CD4-positive, alpha-beta T cell treated with Interleukin-21 for 1 hour (primary cell): ENCODE results near the gene SEMA4D.

Experiments used
- DNase-seq: peaks from one replicate; pipeline ENCODE4 v3.0.0-alpha.2; 2020

The SEMA4D gene

DNA sequence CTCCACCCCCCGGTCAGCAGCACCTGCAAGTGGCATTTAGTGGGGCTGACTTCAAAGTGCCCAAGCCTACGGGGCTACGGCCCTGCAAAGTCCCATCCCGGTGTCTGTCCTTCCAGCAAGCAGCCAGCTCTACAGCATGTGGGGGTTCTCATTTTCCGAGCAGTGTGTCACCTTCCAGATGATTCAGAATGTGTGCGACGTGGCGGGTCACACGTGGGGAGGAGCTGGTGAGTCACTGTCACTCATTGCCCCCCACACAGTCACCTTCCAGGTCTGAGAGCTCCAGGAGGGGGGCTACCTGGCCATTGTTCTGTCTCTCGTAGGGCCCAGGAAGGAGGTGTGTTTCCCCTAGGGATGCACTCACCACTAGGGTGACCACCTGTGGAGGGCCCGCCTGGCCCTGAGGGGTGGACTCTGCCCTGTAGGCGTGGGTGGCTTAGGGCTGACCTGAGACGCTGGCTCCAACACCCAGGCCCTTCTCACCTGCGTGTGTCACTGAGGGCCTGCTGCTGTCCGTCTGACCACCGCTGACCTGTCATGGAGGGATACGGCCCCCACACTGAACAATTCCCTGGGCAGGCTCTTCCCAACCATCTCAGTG, 70.2 kb downstream of the SEMA4D start:
- DNase-seq, result peak; percentile 58

DNA sequence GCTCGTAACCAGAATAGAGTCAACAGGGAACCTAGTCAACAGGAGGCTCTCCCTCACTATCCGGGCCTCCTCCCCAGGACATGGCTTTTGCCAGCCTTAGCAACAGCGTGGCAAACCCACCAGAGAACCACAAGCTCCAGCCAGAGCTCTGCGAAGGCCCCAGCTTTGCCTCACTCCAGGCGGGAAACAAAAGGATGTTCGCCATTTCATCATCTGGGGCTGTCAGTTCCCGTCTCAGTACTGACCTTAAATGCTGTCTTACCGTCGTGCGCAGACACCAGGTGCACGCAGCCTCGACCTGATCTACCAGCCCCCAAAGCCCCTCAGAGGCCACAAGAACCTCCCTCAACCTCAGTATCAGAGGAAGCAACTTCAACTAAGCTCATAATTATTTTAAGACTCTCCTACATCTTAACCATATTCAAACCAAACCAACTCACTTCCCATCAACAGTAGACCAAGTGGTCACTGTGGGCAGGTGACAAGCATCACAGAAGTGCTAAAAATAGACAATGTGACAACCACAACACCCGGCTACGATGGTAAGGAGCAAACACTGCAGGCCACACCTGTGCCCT, 71.4 kb downstream of the SEMA4D start:
- DNase-seq, result peak; percentile 72

DNA sequence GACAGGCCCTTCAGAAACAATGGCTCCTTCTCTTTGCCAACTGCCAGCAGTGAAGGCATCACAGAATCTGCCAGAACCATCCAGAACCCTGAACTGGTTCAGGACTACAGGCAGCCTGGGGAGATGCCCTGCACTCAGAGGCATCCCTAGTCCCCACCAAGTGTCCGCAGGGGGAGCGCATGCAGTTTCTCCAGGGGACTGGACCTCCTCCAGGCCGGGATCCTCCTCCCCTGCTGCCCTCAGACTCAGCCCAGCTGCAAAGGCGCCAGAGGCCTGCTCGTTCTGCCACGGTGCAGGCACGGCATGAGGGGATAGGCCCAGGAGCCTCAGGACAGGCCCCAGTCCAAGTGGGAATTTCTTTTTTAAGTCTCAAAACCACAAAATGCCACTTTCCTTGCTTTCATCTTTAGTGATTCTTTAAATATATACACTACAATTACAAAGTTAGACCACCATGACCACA, 72.0 kb downstream of the SEMA4D start:
- no peak for DNase-seq

DNA sequence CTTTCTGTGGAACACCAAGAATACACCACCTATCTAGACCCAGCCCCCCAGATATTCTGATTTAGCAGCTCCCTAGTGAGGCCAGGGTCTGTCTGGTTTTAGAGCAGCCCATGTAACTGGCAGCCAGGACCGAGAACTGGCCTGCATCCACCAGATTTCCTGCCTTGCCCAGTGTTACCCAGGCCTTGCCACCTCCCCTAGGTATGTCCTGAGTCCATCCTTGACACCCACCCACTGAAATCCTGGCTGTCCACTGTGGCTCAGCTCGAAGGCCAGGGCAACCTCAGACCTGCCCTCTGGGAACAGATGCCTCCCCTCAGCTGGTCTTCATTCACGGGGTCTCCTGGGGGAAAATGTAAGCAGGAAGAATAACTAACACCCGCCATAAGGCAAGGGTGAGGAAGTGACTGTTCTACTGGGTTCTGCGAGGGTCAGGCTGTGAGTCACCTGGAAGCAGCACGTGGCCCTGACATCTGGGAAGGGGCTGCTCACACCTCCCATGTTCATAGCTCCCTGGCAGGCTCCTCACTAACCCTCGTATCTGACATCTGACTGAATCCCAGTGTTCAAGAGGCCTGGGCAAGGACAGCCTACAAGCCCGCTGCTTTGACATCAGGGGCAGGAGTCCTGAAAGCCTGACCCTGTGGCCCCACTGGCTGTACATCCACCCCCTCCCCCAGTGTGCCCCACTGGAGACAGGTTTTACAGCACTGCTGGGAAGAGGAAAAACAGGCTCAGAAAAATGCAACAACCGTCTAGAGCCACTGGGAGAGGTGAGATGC, 72.7 kb downstream of the SEMA4D start:
- DNase-seq, result no peak

DNA sequence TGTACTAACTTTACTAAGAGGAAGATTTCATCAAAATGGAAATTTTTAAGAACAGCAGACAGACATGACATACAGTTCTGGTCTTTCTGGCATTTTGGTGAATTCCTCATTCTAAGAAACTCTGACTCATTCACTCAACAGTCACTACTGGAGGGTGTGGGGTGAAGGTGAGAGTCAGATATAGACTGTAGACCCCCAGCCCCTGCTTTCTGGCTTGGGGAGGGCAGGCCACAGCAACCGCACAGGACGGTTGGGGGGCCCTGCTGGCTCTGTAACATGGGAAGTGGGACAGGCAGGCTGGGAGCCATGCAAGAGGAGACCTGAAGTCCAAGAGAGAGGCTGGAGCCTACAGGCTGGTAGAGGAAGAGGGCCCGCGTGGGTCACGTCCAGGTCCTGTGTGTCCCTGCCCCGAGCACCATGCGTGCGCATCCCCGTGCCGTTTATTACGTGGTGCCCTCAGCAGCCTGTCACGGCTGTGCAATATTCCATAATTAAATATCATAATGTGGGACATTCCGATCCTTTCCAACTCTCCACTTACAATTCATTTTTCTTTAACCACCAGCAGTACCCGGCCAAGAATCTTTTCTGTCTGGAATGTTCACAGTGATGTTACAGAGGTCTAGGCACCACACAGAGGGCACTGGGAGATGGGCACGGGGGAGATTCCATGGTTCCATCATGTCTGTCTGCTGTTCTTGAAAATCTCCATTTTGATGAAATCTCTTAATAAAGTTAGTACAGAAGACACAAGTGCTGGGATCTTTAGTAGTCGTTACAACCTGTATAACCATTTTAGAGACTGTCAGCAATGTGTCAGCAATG, 75.5 kb downstream of the SEMA4D start:
- DNase-seq, result peak; percentile 35

DNA sequence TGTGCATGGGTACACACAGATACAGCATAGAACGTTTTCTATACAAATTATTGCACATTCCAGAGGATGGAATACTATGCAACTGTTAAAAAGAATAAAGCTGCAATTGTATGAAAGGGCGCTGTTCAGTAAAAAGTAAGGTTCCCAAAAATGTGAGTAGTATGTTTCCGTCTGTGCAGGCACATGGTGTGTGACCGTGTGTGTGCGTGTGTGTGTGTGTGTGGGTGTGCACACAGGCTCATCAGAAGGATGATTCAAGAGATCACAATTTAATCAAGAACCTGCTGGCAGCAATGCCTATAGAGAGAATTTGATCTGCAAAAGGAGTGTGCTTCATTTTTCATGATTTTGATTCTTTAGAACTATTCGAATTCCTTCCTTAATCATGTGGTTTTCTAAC, 76.3 kb downstream of the SEMA4D start:
- DNase-seq, result no peak

DNA sequence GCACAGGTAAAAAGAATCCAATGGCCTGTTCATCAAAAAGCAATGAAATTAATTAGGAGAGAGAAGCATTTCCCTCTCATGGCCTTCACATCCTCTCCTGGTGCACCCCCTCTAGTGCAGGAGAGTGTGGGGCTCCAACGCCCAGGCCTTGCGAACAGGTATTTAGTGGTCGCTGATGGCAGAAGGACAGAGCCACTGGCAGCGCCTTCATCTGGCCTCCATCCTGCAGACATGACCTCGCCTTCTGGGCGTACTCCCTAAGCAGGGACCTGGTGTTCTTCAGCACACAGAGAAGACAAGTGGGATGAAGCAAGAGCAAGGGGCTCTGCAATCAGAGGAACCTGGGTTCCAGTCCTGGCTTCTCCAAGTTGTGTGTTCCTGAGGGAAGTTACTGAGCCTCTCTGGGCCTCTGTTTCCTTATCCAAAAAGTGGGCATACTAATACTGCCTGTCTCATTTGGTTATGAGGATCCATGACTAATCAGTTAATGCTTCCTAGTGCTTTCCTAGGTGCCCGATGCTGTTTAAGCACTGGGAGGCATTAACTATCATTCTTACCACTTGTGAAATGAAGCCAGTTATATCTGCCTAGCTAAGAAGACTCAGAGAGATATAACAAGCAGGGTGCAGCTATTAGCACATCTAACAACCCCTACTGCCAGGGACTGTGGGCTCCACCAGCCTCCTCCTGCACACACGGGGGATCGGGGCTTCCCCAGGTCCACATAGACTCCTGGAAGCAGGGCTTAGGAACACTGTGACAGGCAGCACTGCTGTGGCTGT, 77.3 kb downstream of the SEMA4D start:
- no peak for DNase-seq

DNA sequence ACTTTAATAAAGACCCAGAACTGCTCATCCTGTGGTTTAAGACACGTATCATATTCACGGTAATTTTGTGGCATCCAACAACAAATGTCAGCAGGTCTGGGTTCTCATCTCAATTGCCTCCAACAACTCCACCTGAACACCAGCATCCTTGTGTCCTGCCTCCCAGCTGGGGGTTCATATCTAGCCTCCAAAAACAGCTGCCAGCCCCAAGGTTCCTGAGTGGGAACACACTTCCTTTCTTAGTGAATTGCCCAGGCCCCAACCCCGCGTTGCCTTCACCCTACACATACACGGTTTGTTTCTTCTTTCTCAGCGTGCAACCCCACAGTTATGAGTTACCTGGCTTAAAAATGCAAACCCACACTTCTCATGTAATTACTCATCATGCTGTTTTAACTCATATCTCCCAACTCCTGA, 77.9 kb downstream of the SEMA4D start:
- peak; percentile 44 for DNase-seq

DNA sequence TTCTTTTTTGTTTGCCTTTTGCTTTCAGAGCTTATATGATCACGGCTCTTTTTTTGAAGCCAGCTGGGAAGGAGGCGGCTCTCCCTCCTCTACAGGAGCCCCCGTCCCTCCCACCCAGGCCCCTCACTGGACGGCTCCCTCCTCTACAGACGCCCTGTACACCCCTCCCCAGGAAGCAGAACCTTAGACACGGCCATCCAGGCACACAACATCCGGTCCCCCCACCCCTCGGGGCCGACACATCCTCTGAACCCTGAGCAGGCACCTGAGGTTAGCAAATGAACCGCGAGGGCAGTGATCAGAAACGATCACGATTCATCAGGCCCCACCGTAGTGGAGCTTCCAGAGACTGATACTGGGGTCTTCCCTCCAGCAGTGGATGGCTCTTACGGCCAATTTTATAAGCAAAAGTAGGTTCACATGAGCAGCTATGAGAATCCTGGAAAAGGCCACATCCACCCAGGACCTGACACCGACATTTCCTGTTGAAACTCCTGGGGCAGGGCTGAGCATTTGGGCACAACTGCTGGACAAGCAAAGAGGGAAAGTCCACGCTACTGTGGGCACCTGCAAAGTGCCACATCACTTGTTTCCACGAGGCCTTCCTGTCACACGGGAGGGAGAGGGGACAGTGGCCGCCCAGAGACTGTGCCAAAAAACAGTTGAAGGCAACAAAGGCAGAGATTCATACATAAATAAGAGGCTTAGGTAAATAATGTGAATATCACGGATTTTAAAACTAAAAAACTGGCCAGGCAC, 78.9 kb downstream of the SEMA4D start:
- DNase-seq, result peak; percentile 79

DNA sequence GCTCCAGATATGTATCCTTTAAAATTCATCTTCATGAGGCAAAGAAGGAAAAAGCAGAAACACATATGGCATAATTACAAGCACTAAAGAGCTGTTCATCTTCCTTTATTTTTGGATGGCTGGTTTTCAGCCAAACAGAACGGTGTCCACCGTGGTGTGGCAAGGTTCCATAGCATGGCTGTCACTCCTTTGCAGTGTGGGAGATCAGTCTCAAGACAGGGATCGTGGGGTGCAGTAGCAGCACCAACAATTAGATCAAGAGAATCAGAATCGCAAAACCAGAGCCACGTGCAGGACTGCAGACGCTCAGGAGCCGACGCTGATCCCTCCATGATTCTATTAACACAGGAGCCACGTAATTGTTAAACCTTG, 79.5 kb downstream of the SEMA4D start:
- DNase-seq, result no peak

DNA sequence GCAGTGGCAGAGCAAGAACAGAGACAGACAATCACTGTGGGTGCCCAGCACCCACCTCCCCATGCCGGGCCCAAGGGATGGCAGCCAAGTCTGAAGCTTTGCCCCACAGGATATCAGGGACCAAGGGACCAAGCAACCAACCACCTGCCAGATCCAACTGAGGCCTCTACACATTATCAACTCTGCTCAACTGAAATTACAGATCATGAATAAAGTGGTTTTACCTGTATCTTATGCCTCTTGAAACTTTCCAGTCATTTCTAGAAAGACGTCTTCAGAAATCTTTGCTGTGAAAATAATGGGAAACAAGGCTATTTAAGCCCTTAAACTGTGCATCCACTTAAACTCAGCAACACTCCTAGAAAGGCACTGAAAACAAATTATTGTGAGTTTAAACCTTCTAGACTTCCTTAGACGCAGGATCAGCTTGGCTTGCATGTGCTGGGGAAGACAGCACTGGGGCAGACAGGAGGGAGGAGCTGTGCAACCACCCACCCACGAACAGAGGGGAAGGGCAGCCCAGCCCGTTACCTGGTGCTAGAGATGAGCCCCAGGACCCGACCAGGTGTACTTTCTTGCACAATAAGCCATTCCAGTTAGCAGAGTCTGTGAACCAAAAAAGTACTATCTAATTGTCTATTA, 80.0 kb downstream of the SEMA4D start:
- no peak for DNase-seq

DNA sequence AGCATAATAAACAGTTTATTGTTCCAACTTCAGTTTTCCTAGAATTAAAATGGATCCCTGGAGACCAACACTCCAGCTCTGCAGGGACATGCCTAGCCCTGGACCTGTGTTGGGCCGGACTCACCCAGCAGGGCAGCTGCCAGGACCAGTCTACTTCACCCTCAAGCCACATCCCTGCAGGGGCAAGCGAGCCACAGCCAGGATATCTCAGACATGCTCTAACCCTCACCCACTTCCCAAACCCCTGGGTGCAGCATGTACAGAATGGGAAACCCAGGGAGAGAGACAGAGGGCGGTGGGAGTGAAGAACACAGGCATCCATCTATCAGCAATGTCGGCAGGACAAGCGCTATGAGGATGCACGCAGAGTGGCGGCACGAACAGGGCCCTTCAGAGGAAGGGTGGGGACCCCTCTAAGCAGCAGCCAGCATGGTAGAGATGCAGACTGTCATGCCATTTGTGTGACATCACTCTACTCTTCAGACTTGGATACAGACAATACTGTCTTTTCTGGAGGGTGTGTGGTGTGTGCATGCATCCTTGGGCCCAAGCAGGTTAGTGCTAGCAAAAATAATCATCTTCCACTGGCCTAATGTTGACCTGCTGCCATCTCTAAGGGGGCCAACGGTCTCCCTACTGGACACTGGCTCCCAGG, 83.1 kb downstream of the SEMA4D start:
- DNase-seq, result no peak

DNA sequence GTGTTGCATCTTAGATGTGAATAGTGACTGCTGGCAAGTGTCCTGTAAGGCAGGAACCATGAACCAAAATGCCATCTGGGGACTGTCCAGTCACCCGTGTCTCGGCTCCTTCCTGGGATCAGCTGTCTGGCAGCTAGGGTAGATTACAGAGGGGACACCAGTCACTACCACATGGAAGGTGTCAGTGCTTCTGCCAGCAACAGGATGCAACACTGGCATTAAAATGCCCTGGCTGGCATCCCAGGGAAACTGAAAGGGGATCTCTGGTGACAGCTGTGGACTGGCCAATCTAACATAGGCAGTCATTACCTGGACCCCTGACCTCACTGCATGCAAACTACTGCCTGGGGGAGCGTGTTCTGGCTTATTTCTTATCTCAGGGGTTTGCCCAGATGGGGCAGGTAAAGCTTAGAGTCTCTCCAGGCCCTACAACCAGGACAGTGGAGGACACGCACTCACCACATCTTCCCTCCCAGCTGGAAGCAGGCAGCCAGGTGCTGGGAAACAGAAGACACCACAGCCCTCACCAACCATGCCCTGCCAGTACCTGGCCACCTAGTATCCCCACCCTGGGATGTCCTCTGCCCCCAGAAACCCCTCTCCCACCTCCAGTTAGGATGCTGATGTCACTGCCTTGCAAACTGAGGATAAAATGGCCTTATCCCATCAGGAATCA, 83.8 kb downstream of the SEMA4D start:
- DNase-seq, result no peak

DNA sequence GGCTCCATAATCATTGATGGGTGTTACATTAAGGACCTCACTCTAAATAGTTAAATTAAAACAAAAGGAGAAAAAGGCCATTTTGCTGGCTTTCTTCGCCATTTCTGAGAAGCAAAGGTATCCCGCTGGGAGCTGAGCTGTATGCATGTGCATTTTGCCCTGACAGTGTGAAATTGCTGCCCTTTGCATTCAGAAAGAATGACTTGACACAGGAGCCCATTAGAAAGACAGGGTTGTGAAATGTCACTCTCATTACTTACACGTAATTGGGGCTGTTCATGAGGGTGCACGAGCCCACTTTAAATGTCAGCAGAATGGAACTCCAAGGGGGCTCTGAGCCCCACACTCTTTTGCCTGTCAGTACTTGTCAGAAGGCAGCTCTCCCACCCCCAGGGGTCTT, 85.0 kb downstream of the SEMA4D start:
- DNase-seq, result no peak

DNA sequence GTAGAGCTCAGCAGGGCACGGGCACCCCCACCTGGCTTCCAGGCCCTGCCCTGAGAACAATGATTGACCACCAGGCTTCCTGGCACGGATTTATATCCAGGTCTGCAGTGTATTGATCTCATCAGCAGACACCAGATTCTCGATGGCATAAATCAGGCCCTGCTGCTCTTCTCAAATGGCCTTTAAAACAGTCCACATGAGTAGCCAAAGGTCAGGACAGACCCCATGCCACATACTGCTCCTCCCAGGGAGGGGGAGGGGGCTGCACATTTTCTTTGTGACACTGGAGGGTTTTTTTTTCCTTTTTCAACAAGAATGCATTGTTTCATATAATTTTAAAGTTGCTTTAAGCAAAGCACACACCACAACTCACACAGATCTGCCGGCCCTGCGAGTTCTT, 85.4 kb downstream of the SEMA4D start:
- DNase-seq, result no peak

DNA sequence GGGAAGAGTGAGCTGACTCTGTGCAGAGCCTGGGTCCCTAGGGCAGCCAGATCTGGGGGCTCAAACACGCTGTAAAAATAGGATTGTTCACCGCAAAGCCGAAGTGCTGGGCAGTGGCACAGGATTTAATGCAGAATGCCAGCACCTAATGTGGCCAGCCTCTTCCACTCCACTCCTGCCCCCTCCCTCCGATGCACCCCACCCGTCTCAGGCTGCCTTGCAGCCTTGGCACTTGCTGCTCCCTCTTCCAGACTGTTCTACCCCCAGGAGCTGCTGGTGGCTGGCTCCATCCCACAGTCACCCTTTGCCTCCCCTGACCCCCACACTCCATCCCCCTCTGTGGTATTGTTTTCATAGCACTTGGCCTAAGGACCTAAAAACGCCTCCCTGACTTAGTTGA, 86.2 kb downstream of the SEMA4D start:
- no peak for DNase-seq

DNA sequence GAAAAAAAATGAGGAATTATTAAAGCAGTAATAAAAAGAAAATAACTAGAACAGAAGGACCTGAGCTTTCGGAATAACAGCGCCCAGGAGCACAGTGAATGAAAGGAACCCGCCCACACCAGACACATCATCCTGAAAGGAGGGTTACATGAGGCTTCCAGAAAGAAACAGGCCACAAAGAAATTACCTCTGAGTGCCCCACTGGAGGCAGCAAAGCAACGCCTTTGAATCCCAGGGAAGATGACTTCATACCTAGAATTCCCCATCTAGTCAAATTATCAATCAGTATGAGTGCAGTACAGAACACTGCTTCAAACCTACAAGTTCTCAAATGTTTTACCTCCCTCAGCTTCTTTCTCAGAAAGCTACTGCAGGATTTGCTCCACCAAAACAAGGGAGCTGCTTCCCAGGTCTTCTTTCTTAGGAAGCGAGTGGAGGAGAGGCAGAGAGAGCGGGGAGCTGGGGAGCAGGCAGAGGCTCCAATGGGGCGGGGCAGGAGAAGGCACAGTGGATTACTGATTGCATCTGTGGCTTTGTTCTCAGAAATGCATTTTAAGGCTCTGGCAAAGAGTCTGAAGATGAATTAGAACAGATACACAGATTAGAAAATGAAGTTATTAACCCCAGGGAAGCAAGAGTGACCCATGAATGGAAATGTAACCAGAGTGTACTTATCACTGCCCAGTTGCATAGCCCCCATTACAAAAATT, 87.1 kb downstream of the SEMA4D start:
- peak; percentile 54 for DNase-seq

DNA sequence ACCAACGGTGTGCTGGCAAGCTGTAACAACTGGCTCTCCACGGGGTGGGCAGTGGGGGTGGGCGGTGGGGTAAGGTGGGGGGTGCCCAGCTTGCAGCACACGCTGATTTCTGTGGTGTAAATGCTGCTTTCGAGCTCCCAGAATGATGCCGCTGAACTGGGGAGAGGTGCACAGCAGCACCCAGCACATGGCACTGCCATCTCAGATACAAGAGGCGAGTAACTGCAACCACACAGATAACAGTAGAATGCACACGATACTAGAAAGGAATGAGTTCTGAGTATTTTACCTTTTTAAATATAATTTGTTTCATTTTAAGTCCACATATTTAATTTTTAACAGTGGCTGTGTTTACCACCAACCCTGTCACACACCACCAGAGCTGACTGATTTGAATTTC, 87.9 kb downstream of the SEMA4D start:
- no peak for DNase-seq

DNA sequence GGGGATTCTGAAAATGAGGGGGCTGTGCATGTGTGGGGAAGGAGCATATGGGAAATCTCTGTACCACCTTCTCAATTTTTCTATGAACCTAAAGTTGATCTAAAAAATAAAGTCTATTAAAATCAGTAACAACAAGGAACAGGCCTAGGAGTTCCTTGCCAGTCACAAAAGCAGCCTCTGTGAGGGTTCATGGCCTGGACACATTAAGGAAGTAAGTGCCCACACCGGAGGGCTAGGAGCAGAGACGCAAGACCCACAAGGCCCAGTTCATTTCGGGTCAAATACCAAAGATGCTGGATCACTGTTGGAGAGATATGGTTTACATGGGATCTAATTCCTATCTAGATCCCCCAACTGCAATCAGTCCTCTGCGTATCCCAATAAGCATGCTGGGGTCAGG, 88.4 kb downstream of the SEMA4D start:
- no peak for DNase-seq
